IMR-90 (cell line): ENCODE results near the gene EXD2. TPM values are rescaled to one million over a fixed set of nuclear protein-coding genes. Genes with fewer than 3 reads are reported as not detected.
"Not testable (repeated sequence)": the region's sequence is repeated elsewhere in the genome, so short reads cannot be mapped to it uniquely, and the experiment has no call there.

Source experiments
- ATAC-seq: fragments of 200-7000 bp; cut with Tn5 transposase; 2 replicates; pipeline ENCODE4 v1.9.1; 2020; ENCODE audit warnings: low read depth, mild to moderate bottlenecking, moderate library complexity
- BruUV-seq: library from RNA; stranded (reverse); fragments of 400-500 nt; replicated peaks from 2 replicates; lab custom pipeline; 2021; lab: Mats Ljungman, UMichigan
- CTCF ChIA-PET: fragments of 300-600 bp; formaldehyde crosslinking; extraction: SDS; loops from one replicate; lab custom pipeline; 2021; ENCODE audit warnings: antibody characterized with exemption; lab: Yijun Ruan, JAX
- POLR2A ChIA-PET: fragments of 300-600 bp; sonication (Branson Sonifier 250); formaldehyde crosslinking; loops from one replicate; lab custom pipeline; 2022; ENCODE audit warnings: antibody characterized with exemption; ENCODE audit not compliant: unreplicated experiment; lab: Charles Lee
- DNase-seq: peaks from one replicate; pipeline ENCODE4 v3.0.0; 2013
- H2AFZ ChIP-seq: replicated peaks from 2 replicates; pipeline ENCODE3; 2013; ENCODE audit warnings: low read length, mild to moderate bottlenecking; ENCODE audit not compliant: poor library complexity
- H2AK5ac ChIP-seq: 2 replicates; pipeline ENCODE4 v1.6.1; 2013; ENCODE audit warnings: low read depth, low read length, inconsistent platforms
- H2AK9ac ChIP-seq: replicated peaks from 2 replicates; pipeline ENCODE3; 2013; ENCODE audit warnings: mild to moderate bottlenecking, low read depth, low read length, moderate library complexity; ENCODE audit not compliant: poor library complexity
- H2BK120ac ChIP-seq: 2 replicates; pipeline ENCODE4 v1.6.1; 2013; ENCODE audit warnings: low read depth, low read length, inconsistent platforms
- H2BK15ac ChIP-seq: 3 replicates; pipeline ENCODE4 v1.6.1; 2013; ENCODE audit warnings: low read depth, low read length, inconsistent platforms
- H2BK20ac ChIP-seq: 2 replicates; pipeline ENCODE4 v1.6.1; 2013; ENCODE audit warnings: low read depth, mild to moderate bottlenecking, inconsistent platforms, low read length, moderate library complexity
- H2BK5ac ChIP-seq: 2 replicates; pipeline ENCODE4 v1.6.1; 2013; ENCODE audit warnings: mild to moderate bottlenecking, low read depth, low read length, inconsistent platforms; ENCODE audit not compliant: poor library complexity, severe bottlenecking
- H3K14ac ChIP-seq: replicated peaks from 2 replicates; pipeline ENCODE4 v1.6.1; 2013; ENCODE audit warnings: low read depth, low read length, inconsistent platforms
- H3K18ac ChIP-seq: 2 replicates; pipeline ENCODE4 v1.6.1; 2013; ENCODE audit warnings: low read depth, low read length, control low read depth
- H3K23ac ChIP-seq: 2 replicates; pipeline ENCODE4 v1.6.1; 2013; ENCODE audit warnings: low read depth, low read length, inconsistent platforms
- H3K27ac ChIP-seq: 2 replicates; pipeline ENCODE4 v1.5.1; 2013; ENCODE audit warnings: mild to moderate bottlenecking, control low read depth, low read length; ENCODE audit not compliant: insufficient read depth
- H3K27me3 ChIP-seq: 2 replicates; pipeline ENCODE4 v1.6.1; 2013; ENCODE audit warnings: low read length; ENCODE audit not compliant: control insufficient read depth, insufficient read depth
- H3K36me3 ChIP-seq: 2 replicates; pipeline ENCODE4 v1.6.1; 2013; ENCODE audit warnings: low read length, mixed read lengths; ENCODE audit not compliant: control insufficient read depth, insufficient read depth
- H3K4ac ChIP-seq: 2 replicates; pipeline ENCODE4 v1.6.1; 2013; ENCODE audit warnings: low read depth, low read length, inconsistent platforms
- H3K4me1 ChIP-seq: 2 replicates; pipeline ENCODE4 v1.6.1; 2013; ENCODE audit warnings: low read length, mixed read lengths; ENCODE audit not compliant: control insufficient read depth, insufficient read depth
- H3K4me2 ChIP-seq: 2 replicates; pipeline ENCODE4 v1.6.1; 2013; ENCODE audit warnings: low read depth, mild to moderate bottlenecking, control low read depth, low read length, moderate library complexity
- H3K4me3 ChIP-seq: 2 replicates; pipeline ENCODE4 v1.5.1; 2013; ENCODE audit warnings: low read depth, mild to moderate bottlenecking, control low read depth, low read length, moderate library complexity; ENCODE audit not compliant: insufficient read depth
- H3K56ac ChIP-seq: 2 replicates; pipeline ENCODE4 v1.6.1; 2013; ENCODE audit warnings: low read length, inconsistent platforms; ENCODE audit not compliant: insufficient read depth; ENCODE audit errors: extremely low read depth
- H3K79me1 ChIP-seq, 2 experiments: 2 replicates each; pipeline ENCODE4 v1.6.1; 2013; ENCODE audit warnings: low read length in 2 of 2, inconsistent platforms in 1 of 2, low read depth in 1 of 2
- H3K9ac ChIP-seq: 2 replicates; pipeline ENCODE4 v1.6.1; 2013; ENCODE audit warnings: low read depth, low read length, control low read depth
- H3K9me1 ChIP-seq: 2 replicates; pipeline ENCODE4 v1.6.1; 2013; ENCODE audit warnings: low read length, inconsistent platforms; ENCODE audit not compliant: insufficient read depth
- H3K9me3 ChIP-seq: 2 replicates; pipeline ENCODE4 v1.6.1; 2013; ENCODE audit warnings: low read length; ENCODE audit not compliant: control insufficient read depth, insufficient read depth
- H4K20me1 ChIP-seq: 2 replicates; pipeline ENCODE4 v1.6.1; 2013; ENCODE audit warnings: low read length, inconsistent platforms; ENCODE audit not compliant: insufficient read depth
- H4K5ac ChIP-seq: 2 replicates; pipeline ENCODE4 v1.6.1; 2013; ENCODE audit warnings: mild to moderate bottlenecking, low read depth, low read length, control low read depth
- H4K8ac ChIP-seq, 2 experiments: 2 replicates each; pipeline ENCODE4 v1.6.1; 2013; ENCODE audit warnings: low read depth in 2 of 2, low read length in 2 of 2, control low read depth in 1 of 2, inconsistent platforms in 1 of 2
- H4K91ac ChIP-seq: 2 replicates; pipeline ENCODE4 v1.6.1; 2013; ENCODE audit warnings: low read depth, low read length, inconsistent platforms; ENCODE audit not compliant: insufficient read depth
- BHLHE40 ChIP-seq: fragments of 150-350 bp; IDR thresholded peaks from 2 replicates; pipeline ENCODE4 v1.6.1; 2016; ENCODE audit warnings: mild to moderate bottlenecking, low read depth, low read length
- CHD1 ChIP-seq: IDR thresholded peaks from 2 replicates; pipeline ENCODE4 v1.6.1; 2012; ENCODE audit warnings: low read depth, low read length, improper control_type of control experiment
- FOS ChIP-seq: fragments of 150-350 bp; IDR thresholded peaks from 2 replicates; pipeline ENCODE4 v1.6.1; 2016; ENCODE audit warnings: low read depth, low read length
- MAFK ChIP-seq: IDR thresholded peaks from 2 replicates; pipeline ENCODE4 v1.6.1; 2012; ENCODE audit warnings: low read depth, low read length, improper control_type of control experiment
- WGBS, 2 experiments: methylation state at CpG; one replicate each; pipeline versions ENCODE4 v1.1.5 to v1.1.7; 2013; ENCODE audit warnings: missing lambda C conversion rate in 2 of 2; ENCODE audit not compliant: insufficient read length in 1 of 2; ENCODE audit errors: extremely low coverage in 2 of 2; 5-methylcytosine and 5-hydroxymethylcytosine counted together
- dilution Hi-C: fragments of 300-500 bp; cut with HindIII; formaldehyde crosslinking; loops from one replicate; pipeline ENCODE4 v1.14.3; 2018; ENCODE audit warnings: low sequenced_read_pairs; ENCODE audit not compliant: unreplicated experiment
- in situ Hi-C: fragments of 300-500 bp; cut with MboI; formaldehyde crosslinking; loops from 3 replicates; pipeline ENCODE4 v1.14.3; 2019; ENCODE audit warnings: low sequenced_read_pairs, inconsistent platforms, mixed read lengths
- intact Hi-C: fragments of 100-400 bp; cut with micrococcal nuclease; formaldehyde crosslinking; loops from 2 replicates; pipeline ENCODE4 v1.10.0; 2022
- polyA plus RNA-seq, 3 experiments: library from polyadenylated mRNA; depleted of rRNA; stranded (reverse); fragments of >200 nt; gene quantifications; 2 replicates each; pipeline ENCODE4 v1.2.3, GENCODE V29; 2012; ENCODE audit warnings: low replicate concordance in 1 of 3
- total RNA-seq: library from RNA; depleted of rRNA; stranded (reverse); fragments of >200 nt; gene quantifications from 2 replicates; pipeline ENCODE4 v1.2.3, GENCODE V29; 2012

Gene EXD2
- total and polyA plus RNA-seq, 2 of the 4 experiments (the other 2 are of a cell fraction), result 11.0 to 13.3 TPM

DNA sequence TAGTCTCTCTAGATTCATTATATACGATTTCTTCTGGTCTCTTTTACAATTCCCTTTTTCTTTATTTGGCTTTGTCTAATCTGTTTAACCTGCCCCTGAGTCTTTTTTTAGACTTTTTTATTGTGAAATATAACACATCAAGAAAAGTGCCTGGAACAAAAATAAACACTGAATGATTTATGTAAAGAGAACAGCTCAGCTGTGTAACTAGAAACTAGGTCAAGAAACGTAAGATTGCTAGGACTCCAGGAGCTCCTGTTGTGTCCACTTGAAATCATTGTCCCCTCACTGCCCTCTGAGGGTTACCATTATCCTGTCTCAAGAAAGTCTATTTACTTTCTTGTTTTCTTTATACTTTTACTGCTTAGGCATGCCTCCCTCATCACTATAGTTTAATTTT lies 23.1 kb downstream of the EXD2 start:
- Histone ChIP-seq H3K4me2 (no peak overlapping the region), H2AFZ (no peak overlapping the region), H3K27me3 (no peaks in the 10 kb centered on the region), H3K9ac (no peak overlapping the region), H3K9me3 (no peaks in the 10 kb centered on the region), H2AK9ac (no peak overlapping the region), H2BK15ac (no peak overlapping the region), H3K18ac (no peak overlapping the region), H4K8ac (no peak overlapping the region), H2AK5ac (no peak overlapping the region), H4K5ac (no peak overlapping the region), H3K27ac (no peak overlapping the region), H3K4me1 (no peaks in the 10 kb centered on the region), H3K14ac (no peak overlapping the region), H3K4ac (no peak overlapping the region), H3K36me3 (peaks cover 5% of the 10 kb centered on the region; the same call in 1 of the 2 replicates), H3K56ac (no peak overlapping the region), H3K9me1 (no peaks in the 10 kb centered on the region), H3K4me3 (no peak overlapping the region), H2BK20ac (no peak overlapping the region), H2BK120ac (no peak overlapping the region), H3K79me1 (no peaks in the 10 kb centered on the region; a peak in 1 of 4 replicates), H3K23ac (no peak overlapping the region), H4K91ac (no peak overlapping the region), H2BK5ac (no peak overlapping the region), H4K20me1 (no peaks in the 10 kb centered on the region)
- ChIA-PET POLR2A (no interaction called here), CTCF (interaction anchor here (0.6 kb wide), 2 partner anchors 28 to 83 kb away, joined by 3 to 5 read pairs; no protein-coding TSS in a partner anchor)
- intact Hi-C loops (no loop called here), in situ Hi-C loops (no loop called here), dilution Hi-C loops (no loop called here)
- WGBS, 2 experiments, result no CpG with 5 or more reads among the region's 2 CpGs
- no TSS peak for BruUV-seq
- TF ChIP-seq MAFK, result no peak
- no peak for TF ChIP-seq FOS
- TF ChIP-seq BHLHE40, result no peak
- no peak for TF ChIP-seq CHD1
- peak; percentile 34 for DNase-seq
- no peak for ATAC-seq

GRCh38 chr14:69217663-69218062 lies 26.4 kb downstream of the EXD2 start:
- H2AFZ ChIP-seq, H3K4ac ChIP-seq, H4K5ac ChIP-seq, H2BK20ac ChIP-seq, H3K18ac ChIP-seq, H3K27ac ChIP-seq, dilution Hi-C loops, H2BK15ac ChIP-seq, ATAC-seq, H3K56ac ChIP-seq, H4K91ac ChIP-seq, H3K79me1 ChIP-seq, H2BK120ac ChIP-seq, H3K9me3 ChIP-seq, H3K4me1 ChIP-seq, POLR2A ChIA-PET, H4K20me1 ChIP-seq, H2AK5ac ChIP-seq, in situ Hi-C loops, intact Hi-C loops, DNase-seq, H3K4me3 ChIP-seq, H2AK9ac ChIP-seq, H3K4me2 ChIP-seq, H3K9ac ChIP-seq, BruUV-seq, H3K27me3 ChIP-seq, H3K23ac ChIP-seq, H3K36me3 ChIP-seq, H3K9me1 ChIP-seq, H2BK5ac ChIP-seq, H3K14ac ChIP-seq, H4K8ac ChIP-seq: not testable (repeated sequence)
- no CpG with 5 or more reads among the region's 3 CpGs for WGBS, 2 experiments
- CTCF ChIA-PET, result interaction anchor here (1.0 kb wide), 1 partner anchor 25 kb away, joined by 3 read pairs; no protein-coding TSS in a partner anchor
